HepG2 (cell line): ENCODE results near the gene PSEN2. TPM values are rescaled to one million over a fixed set of nuclear protein-coding genes. Genes with fewer than 3 reads are reported as not detected.

Experiments used
- ATAC-seq: fragments of 200-7000 bp; cut with Tn5 transposase; 3 replicates; pipeline ENCODE4 v1.9.1; 2020; ENCODE audit warnings: mild to moderate bottlenecking, moderate library complexity
- BruUV-seq: library from RNA; stranded (reverse); fragments of 400-500 nt; replicated peaks from 2 replicates; lab custom pipeline; 2021; lab: Mats Ljungman, UMichigan
- CTCF ChIA-PET: fragments of 300-600 bp; formaldehyde crosslinking; extraction: SDS; loops from one replicate; lab custom pipeline; 2021; ENCODE audit warnings: low total read pairs, inconsistent platforms, low intra/inter-chr PET ratio; lab: Yijun Ruan, JAX
- POLR2A ChIA-PET: fragments of 350-600 bp; sonication (Branson Sonifier 250); formaldehyde crosslinking; loops from one replicate; lab custom pipeline; 2020; ENCODE audit warnings: antibody characterized with exemption, inconsistent platforms; lab: Yijun Ruan, JAX
- DNase-seq: peaks from one replicate; pipeline ENCODE4 v3.0.0-alpha.2; 2015; ENCODE audit warnings: low spot score
- FAIRE-seq: peaks from 3 replicates; lab custom pipeline; 2011; peaks lifted over from hg19 to GRCh38; lab: Jason Lieb, UNC
- H2AFZ ChIP-seq: one replicate; pipeline ENCODE4 v1.6.1; 2011; ENCODE audit warnings: low read length, inconsistent platforms
- H3K27ac ChIP-seq: fragments of 300-600 bp; 3 replicates; pipeline ENCODE4 v1.8.0; 2011; ENCODE audit warnings: mixed run types, mild to moderate bottlenecking, mixed read lengths, low read length, inconsistent platforms; ENCODE audit not compliant: insufficient read depth; ENCODE audit errors: extremely low read length
- H3K27me3 ChIP-seq, 2 experiments: fragments of 200-600 bp in 1 of 2; 2 replicates in 1 of 2; 3 replicates in 1 of 2; pipeline versions ENCODE4 v1.6.0 to v1.8.0; 2011; ENCODE audit warnings: low read length in 2 of 2, mild to moderate bottlenecking in 2 of 2, moderate library complexity in 2 of 2, inconsistent platforms in 1 of 2; ENCODE audit not compliant: insufficient read depth in 2 of 2, control insufficient read depth in 1 of 2
- H3K36me3 ChIP-seq, 2 experiments: fragments of 200-600 bp in 1 of 2; replicated peaks in 1 of 2; 2 replicates in 1 of 2; 3 replicates in 1 of 2; pipeline versions ENCODE4 v1.5.1 to v1.8.0; 2011; ENCODE audit warnings: low read length in 2 of 2, inconsistent platforms in 1 of 2; ENCODE audit not compliant: insufficient read depth in 2 of 2, control insufficient read depth in 1 of 2
- H3K4me1 ChIP-seq: 2 replicates; pipeline ENCODE4 v1.5.1; 2012; ENCODE audit warnings: low read length, inconsistent platforms; ENCODE audit not compliant: insufficient read depth
- H3K4me2 ChIP-seq: 2 replicates; pipeline ENCODE4 v1.6.0; 2011; ENCODE audit warnings: low read depth, low read length, inconsistent platforms
- H3K4me3 ChIP-seq, 3 experiments: fragments of 200-600 bp in 1 of 3; sonication (generic), shearing (Covaris generic) in 1 of 3; replicated peaks in 1 of 3; 2 replicates each; pipeline ENCODE4 v1.5.1; 2011 to 2016; ENCODE audit warnings: low read length in 3 of 3, inconsistent platforms in 2 of 3, low read depth in 2 of 3, mild to moderate bottlenecking in 2 of 3, control low read depth in 1 of 3, mixed read lengths in 1 of 3; ENCODE audit not compliant: insufficient read depth in 1 of 3
- H3K79me2 ChIP-seq: one replicate; pipeline ENCODE4 v1.6.1; 2011; ENCODE audit warnings: low read length, inconsistent platforms; ENCODE audit not compliant: insufficient read depth
- H3K9ac ChIP-seq: 2 replicates; pipeline ENCODE4 v1.6.0; 2011; ENCODE audit warnings: mild to moderate bottlenecking, low read depth, low read length, inconsistent platforms; ENCODE audit not compliant: insufficient read depth
- H3K9me3 ChIP-seq: 2 replicates; pipeline ENCODE4 v1.5.1; 2012; ENCODE audit warnings: mild to moderate bottlenecking, low read length
- H4K20me1 ChIP-seq: 2 replicates; pipeline ENCODE4 v1.6.0; 2011; ENCODE audit warnings: inconsistent platforms, mild to moderate bottlenecking, low read length, moderate library complexity; ENCODE audit not compliant: insufficient read depth
- FOXK1 ChIP-seq: sonication (generic); formaldehyde crosslinking; IDR thresholded peaks from 2 replicates; pipeline ENCODE4 v1.4.0; 2020; ENCODE audit warnings: low read depth, missing genetic modification reagents, borderline replicate concordance
- GMEB1 ChIP-seq: sonication (generic); formaldehyde crosslinking; IDR thresholded peaks from 2 replicates; pipeline ENCODE4 v1.5.1; 2020; ENCODE audit warnings: missing genetic modification reagents, mild to moderate bottlenecking, borderline replicate concordance
- MEIS1 ChIP-seq: sonication (generic); formaldehyde crosslinking; IDR thresholded peaks from 2 replicates; pipeline ENCODE4 v1.9.0; 2021; ENCODE audit warnings: mild to moderate bottlenecking, missing genetic modification reagents, moderate library complexity, borderline replicate concordance
- MIXL1 ChIP-seq: IDR thresholded peaks from 2 replicates; pipeline ENCODE4 v1.6.1; 2016
- SRSF4 ChIP-seq: fragments of 200-400 bp; formaldehyde crosslinking; IDR thresholded peaks from one replicate; pipeline ENCODE4 v1.6.1; 2018; ENCODE audit warnings: mild to moderate bottlenecking, low read depth, low read length, moderate library complexity; ENCODE audit not compliant: poor library complexity, severe bottlenecking
- TMF1 ChIP-seq: sonication (generic); formaldehyde crosslinking; IDR thresholded peaks from 2 replicates; pipeline ENCODE4 v1.8.1; 2022; ENCODE audit warnings: low read depth, missing genetic modification reagents
- ZFP82 ChIP-seq: sonication (generic); formaldehyde crosslinking; IDR thresholded peaks from 2 replicates; pipeline ENCODE4 v1.5.1; 2020; ENCODE audit warnings: mild to moderate bottlenecking, missing genetic modification reagents, borderline replicate concordance
- ZNF143 ChIP-seq: sonication (generic); formaldehyde crosslinking; IDR thresholded peaks from 2 replicates; pipeline ENCODE4 v1.4.0; 2020; ENCODE audit warnings: missing genetic modification reagents
- ZNF33B ChIP-seq: sonication (generic); formaldehyde crosslinking; IDR thresholded peaks from 2 replicates; pipeline ENCODE4 v1.5.1; 2020; ENCODE audit warnings: mild to moderate bottlenecking, missing genetic modification reagents
- ZNF570 ChIP-seq: sonication (generic); formaldehyde crosslinking; IDR thresholded peaks from 2 replicates; pipeline ENCODE4 v1.4.0; 2020; ENCODE audit warnings: mild to moderate bottlenecking, missing genetic modification reagents, borderline replicate concordance
- ZNF766 ChIP-seq: sonication (generic); formaldehyde crosslinking; IDR thresholded peaks from 2 replicates; pipeline ENCODE4 v1.5.0; 2020; ENCODE audit warnings: missing genetic modification reagents, borderline replicate concordance
- WGBS: methylation state at CpG from one replicate; pipeline ENCODE4 v1.1.6; 2017; ENCODE audit warnings: low lambda C conversion rate; 5-methylcytosine and 5-hydroxymethylcytosine counted together
- in situ Hi-C: cut with HindIII; loops from 2 replicates; pipeline ENCODE4 v1.10.0; 2017; ENCODE audit warnings: low pct_unique_long_range_greater_than_20kb; ENCODE audit not compliant: extremely low pct_ligation_motif_present
- intact Hi-C: fragments of 100-400 bp; cut with micrococcal nuclease; formaldehyde crosslinking; loops from one replicate; pipeline ENCODE4 v1.10.0; 2022; ENCODE audit not compliant: unreplicated experiment
- polyA plus RNA-seq, 8 experiments: library from polyadenylated mRNA; depleted of rRNA in 3 of 8; stranded (reverse) in 7 of 8; unstranded in 1 of 8; fragments of >200 nt; fragmentation: Illumina TruSeq in 4 of 8; extraction: Trizol in 4 of 8; gene quantifications; 2 replicates each; pipeline versions ENCODE4 v1.2.1 to v1.2.3, GENCODE V29; 2011 to 2016; ENCODE audit warnings: low read depth in 4 of 8, missing spikeins in 1 of 8, mixed read lengths in 1 of 8; ENCODE audit not compliant: insufficient read depth in 1 of 8
- total RNA-seq, 5 experiments: library from RNA; depleted of rRNA; stranded (reverse); fragments of >200 nt; fragmentation: Illumina TruSeq; extraction: Trizol; gene quantifications; 2 replicates each; pipeline ENCODE4 v1.2.3, GENCODE V29; 2016; ENCODE audit warnings: low read depth in 1 of 5

PSEN2 gene
- total and polyA plus RNA-seq, 2 of the 13 experiments (the other 11 are each of a cell fraction or from before 2014, with no cell fraction given) = 5.9 to 13.1 TPM

DNA sequence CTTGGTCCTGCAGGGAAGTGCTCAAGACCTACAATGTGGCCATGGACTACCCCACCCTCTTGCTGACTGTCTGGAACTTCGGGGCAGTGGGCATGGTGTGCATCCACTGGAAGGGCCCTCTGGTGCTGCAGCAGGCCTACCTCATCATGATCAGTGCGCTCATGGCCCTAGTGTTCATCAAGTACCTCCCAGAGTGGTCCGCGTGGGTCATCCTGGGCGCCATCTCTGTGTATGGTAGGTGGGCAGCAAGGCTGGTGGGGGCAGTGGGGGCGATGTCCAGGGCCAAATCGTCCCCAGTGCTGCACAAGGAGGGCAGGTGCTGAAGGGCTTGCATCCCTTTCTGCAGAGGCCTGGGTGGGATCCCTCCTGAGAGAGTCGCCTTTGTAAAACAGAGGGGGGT, 18.4 kb downstream of the PSEN2 start:
- POLR2A ChIA-PET = no interaction called here
- Histone ChIP-seq H4K20me1 (no peaks in the 10 kb centered on the region), H3K27ac (no peak overlapping the region), H3K27me3 (no peaks in the 10 kb centered on the region), H3K9me3 (no peaks in the 10 kb centered on the region), H3K4me1 (no peaks in the 10 kb centered on the region), H3K4me3 (no peak overlapping the region)
- DNase-seq (no peak), ATAC-seq (no peak)
- WGBS = 87% methylated on average over 3 of the region's 8 CpGs
- TF ChIP-seq FOXK1 (CRISPR knock-in tag) (no peak), SRSF4 (no peak), MEIS1 (CRISPR knock-in tag) (no peak), ZFP82 (CRISPR knock-in tag) (no peak), ZNF766 (CRISPR knock-in tag) (no peak), GMEB1 (CRISPR knock-in tag) (no peak), ZNF570 (no peak), TMF1 (CRISPR knock-in tag) (no peak), ZNF33B (CRISPR knock-in tag) (no peak), ZNF143 (no peak), MIXL1 (CRISPR knock-in tag) (no peak)
- TF ChIP-seq, all 625 proteins: peak for 0
- Histone ChIP-seq H3K79me2 (no peaks in the 10 kb centered on the region), H3K4me2 (no peak overlapping the region), H3K36me3 (peaks cover 2 to 4% of the 10 kb centered on the region in 2 experiments; a peak in 4 of 5 replicates), H3K9ac (no peak overlapping the region), H2AFZ (no peak overlapping the region)
- CTCF ChIA-PET = no interaction called here
- in situ Hi-C loops (no loop called here), intact Hi-C loops (no loop called here)
- BruUV-seq = no TSS peak
- no peak for FAIRE-seq
